Measurements from ENCODE around the gene ZCCHC7. TPM values are rescaled to one million over a fixed set of nuclear protein-coding genes. Genes with fewer than 3 reads are reported as not detected.

The ZCCHC7 gene
- total RNA-seq, 1 donor from 2014 or later, result 12.0 TPM

DNA sequence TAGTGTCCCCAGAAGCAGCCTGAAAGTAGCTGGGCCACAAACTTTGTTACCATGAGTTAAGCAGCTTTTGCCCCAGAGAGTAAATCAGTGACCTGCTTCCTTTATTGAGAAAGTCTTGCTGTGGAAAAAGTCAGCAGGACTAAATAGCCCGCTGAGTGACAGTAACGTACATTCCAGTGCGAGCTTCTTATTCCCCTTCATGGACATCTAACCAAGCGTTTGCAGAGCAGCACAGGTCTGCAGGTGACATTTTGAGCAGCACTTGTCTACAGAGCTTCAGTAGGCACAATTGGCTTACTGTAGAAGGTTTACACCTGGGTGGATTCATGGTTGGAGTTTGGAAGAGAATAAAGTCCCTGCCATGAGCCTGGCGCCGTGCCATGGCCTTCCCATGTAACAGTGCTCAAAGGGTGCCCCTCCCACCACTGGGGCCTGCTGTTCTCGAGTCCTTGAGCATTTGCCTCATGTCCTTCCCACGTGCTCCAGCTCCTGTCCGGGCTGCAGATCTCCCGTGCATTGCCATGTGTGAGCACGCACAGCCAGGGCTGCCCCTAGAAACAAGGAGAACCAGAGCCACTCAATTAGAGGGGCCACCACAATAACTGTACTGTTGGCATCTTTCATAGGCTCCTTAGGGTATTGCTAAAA, 260.8 kb downstream of the ZCCHC7 start:
- peaks cover 3% of the 10 kb centered on the region for H3K27me3 Mint-ChIP-seq (ENCODE audit: unreplicated experiment)
- H3K9me3 Mint-ChIP-seq (ENCODE audit: unreplicated experiment), result no peaks in the 10 kb centered on the region
- H3K27ac Mint-ChIP-seq (ENCODE audit: unreplicated experiment), result no peak overlapping the region
- H3K4me3 Mint-ChIP-seq (ENCODE audit: unreplicated experiment), result no peak overlapping the region
- H3K36me3 Mint-ChIP-seq (ENCODE audit: low read depth, unreplicated experiment), result peaks cover 5% of the 10 kb centered on the region
- no peak for TF ChIP-seq CTCF (IDR thresholded peaks at IDR 0.05; ENCODE audit: unreplicated experiment)
- no peak for DNase-seq (ENCODE audit: low spot score)
- no peaks in the 10 kb centered on the region for H3K4me1 Mint-ChIP-seq (ENCODE audit: unreplicated experiment)

DNA sequence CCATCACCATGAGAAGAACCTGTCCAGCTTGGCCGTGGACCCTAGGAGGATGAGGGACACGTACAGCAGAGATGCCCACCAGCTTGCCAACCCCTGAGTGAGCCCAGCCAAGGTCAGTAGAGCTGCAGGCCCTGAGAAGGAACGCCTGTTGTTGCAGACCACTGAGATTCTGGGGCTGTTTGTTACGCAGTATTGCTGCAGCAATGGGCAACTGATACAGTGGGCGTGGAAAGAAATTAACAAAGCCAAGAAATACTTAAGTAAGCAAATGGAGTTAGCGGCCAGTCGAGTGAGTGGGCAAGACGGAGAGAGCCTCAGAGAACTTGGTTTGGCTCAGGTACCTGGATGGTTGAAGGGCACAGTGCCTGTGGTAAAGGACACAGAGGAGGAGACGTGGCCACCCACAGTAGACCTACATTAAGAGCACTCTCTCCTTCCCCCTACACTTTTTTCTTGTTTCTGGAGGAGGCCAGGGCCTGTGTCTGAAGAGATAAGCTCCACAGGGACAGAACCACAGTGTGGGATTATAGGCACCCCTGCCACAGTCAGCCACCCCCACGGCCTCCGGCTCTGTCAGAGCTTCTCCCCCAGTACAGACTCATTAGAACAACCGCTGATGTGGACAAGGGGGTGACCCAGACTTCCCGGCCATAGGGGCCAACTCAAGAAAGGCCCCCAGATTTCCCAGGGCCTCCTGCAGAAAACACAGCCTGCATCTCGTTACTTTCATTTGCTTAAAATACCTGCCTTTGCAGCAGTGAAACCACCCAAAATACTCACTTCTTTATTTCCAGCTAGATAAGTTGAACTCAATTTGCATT, 262.0 kb downstream of the ZCCHC7 start:
- TF ChIP-seq CTCF (IDR thresholded peaks at IDR 0.05; ENCODE audit: unreplicated experiment), result no peak
- H3K4me3 Mint-ChIP-seq (ENCODE audit: unreplicated experiment), result no peak overlapping the region
- H3K27me3 Mint-ChIP-seq (ENCODE audit: unreplicated experiment), result peaks cover 1% of the 10 kb centered on the region
- H3K9me3 Mint-ChIP-seq (ENCODE audit: unreplicated experiment), result no peaks in the 10 kb centered on the region
- H3K4me1 Mint-ChIP-seq (ENCODE audit: unreplicated experiment), result no peaks in the 10 kb centered on the region
- H3K36me3 Mint-ChIP-seq (ENCODE audit: low read depth, unreplicated experiment), result peaks cover 5% of the 10 kb centered on the region
- H3K27ac Mint-ChIP-seq (ENCODE audit: unreplicated experiment), result no peak overlapping the region
- no peak for DNase-seq (ENCODE audit: low spot score)

DNA sequence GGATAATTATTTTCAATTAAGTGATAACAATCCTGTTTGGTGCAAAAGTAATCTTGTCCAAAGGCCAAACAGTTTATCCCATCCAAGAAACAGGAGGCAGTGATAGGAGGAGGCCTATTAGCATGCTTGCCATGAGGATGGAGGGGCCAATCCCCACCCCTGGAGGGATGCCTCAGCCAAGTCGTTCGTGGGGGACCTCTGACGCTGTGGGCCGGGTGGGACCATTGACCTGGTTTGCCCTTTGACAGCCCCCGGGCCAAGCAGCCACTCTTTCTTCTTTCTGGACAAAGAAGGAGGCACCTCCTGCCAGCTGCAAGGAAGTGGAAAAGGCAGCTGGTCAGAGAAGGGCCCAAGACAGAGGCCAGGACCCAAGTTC, 262.6 kb downstream of the ZCCHC7 start:
- Mint-ChIP-seq H3K4me1 (ENCODE audit: unreplicated experiment) (no peaks in the 10 kb centered on the region), H3K27me3 (ENCODE audit: unreplicated experiment) (peaks cover 1% of the 10 kb centered on the region), H3K9me3 (ENCODE audit: unreplicated experiment) (no peaks in the 10 kb centered on the region), H3K36me3 (ENCODE audit: low read depth, unreplicated experiment) (peaks cover 5% of the 10 kb centered on the region), H3K27ac (ENCODE audit: unreplicated experiment) (no peak overlapping the region), H3K4me3 (ENCODE audit: unreplicated experiment) (no peak overlapping the region)
- no peak for DNase-seq (ENCODE audit: low spot score)
- TF ChIP-seq CTCF (IDR thresholded peaks at IDR 0.05; ENCODE audit: unreplicated experiment), result no peak

GRCh38 chr9:37383393-37383792, 263.0 kb downstream of the ZCCHC7 start:
- peaks cover 5% of the 10 kb centered on the region for H3K36me3 Mint-ChIP-seq (ENCODE audit: low read depth, unreplicated experiment)
- no peaks in the 10 kb centered on the region for H3K9me3 Mint-ChIP-seq (ENCODE audit: unreplicated experiment)
- no peaks in the 10 kb centered on the region for H3K4me1 Mint-ChIP-seq (ENCODE audit: unreplicated experiment)
- peaks cover 1% of the 10 kb centered on the region for H3K27me3 Mint-ChIP-seq (ENCODE audit: unreplicated experiment)
- no peak overlapping the region for H3K4me3 Mint-ChIP-seq (ENCODE audit: unreplicated experiment)
- H3K27ac Mint-ChIP-seq (ENCODE audit: unreplicated experiment), result no peak overlapping the region
- TF ChIP-seq CTCF (IDR thresholded peaks at IDR 0.05; ENCODE audit: unreplicated experiment), result no peak
- no peak for DNase-seq (ENCODE audit: low spot score)
